ENCODE results near the gene ANKDD1B. TPM values are rescaled to one million over a fixed set of nuclear protein-coding genes. Genes with fewer than 3 reads are reported as not detected.

Gene ANKDD1B
- total RNA-seq, 1 experiment from 2014 or later = 0.10 TPM

Other genes with a start within 250 kb of the ANKDD1B start
- gene CERT1, start 99.8 kb upstream of the ANKDD1B start, total RNA-seq (2021; ENCODE audit: unreplicated experiment) = 26.7 TPM
- 21.3 TPM for gene POLK, start 99.6 kb upstream of the ANKDD1B start, total RNA-seq (2021; ENCODE audit: unreplicated experiment)
- 19.7 TPM for gene POC5, start 106.0 kb downstream of the ANKDD1B start, total RNA-seq (2021; ENCODE audit: unreplicated experiment)

All from Panc1 (cell line).